ENCODE results near the gene TMEM132D.

GRCh38 chr12:129494260-129494659 is 409.6 kb downstream of the TMEM132D start:
- TF ChIP-seq CTCF (IDR thresholded peaks at IDR 0.05), result no peak
- no peak for TF ChIP-seq POLR2A (IDR thresholded peaks at IDR 0.05)
